Measurements from ENCODE around the gene FTL.

The FTL gene

DNA sequence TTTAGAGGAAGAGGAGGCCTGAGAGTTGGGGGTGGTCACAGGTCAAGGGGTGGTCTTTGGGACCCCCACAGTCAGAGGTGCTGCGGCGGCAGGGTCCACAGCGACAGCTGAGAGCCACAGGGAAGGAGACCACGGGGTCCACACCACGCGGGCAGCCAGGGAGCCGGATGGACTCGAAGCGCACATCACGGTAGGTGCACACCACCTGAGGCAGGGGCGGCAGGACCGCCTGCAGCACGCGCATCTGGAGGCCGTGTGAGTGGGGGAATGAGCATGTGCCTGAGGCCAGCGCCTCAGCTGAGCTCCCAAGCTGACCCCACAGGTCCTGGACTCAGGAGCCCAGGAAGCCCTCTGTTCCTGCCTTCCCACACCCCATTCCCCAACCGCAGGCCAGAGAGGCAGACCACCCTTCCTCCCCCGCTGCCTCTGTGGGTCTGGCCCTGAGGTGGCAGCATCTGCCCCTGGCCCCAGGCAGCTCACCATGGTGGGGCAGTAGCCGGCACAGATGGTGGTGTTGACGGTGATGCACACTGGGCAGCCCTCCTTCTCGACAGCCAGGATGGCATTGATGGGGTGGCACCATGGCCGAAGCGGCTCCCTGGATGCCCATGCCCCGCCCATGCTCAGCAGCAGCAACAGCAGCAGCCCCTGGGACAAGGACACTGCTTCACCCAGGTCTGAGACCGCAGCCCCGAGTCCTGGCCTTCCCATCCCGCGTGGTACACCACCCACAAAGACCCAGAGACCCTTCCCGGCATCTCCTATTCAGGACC lies 51.1 kb downstream of the FTL start:
- Mint-ChIP-seq H3K27me3 (peaks cover 19% of the 10 kb centered on the region), H3K4me1 (peaks cover 28% of the 10 kb centered on the region), H3K9me3 (no peaks in the 10 kb centered on the region), H3K27ac (no peak overlapping the region), H3K4me3 (no peak overlapping the region)
- ATAC-seq (no peak), DNase-seq (no peak)
